Lower lobe of right lung (tissue), 2 donors: ENCODE data around the gene RAB27A. TPM values are rescaled to one million over a fixed set of nuclear protein-coding genes. Genes with fewer than 3 reads are reported as not detected.

Experiments
- ATAC-seq, 2 donors: fragments of 200-7000 bp; cut with Tn5 transposase; one replicate each; pipeline ENCODE4 v1.9.1; 2020 to 2022; ENCODE audit warnings: mild to moderate bottlenecking in 2 of 2, moderate library complexity in 2 of 2
- DNase-seq: peaks from one replicate; pipeline ENCODE4 v3.0.0-alpha.2; 2020
- H3K27ac ChIP-seq: fragments of 200-600 bp; one replicate; pipeline ENCODE4 v1.8.0; 2022
- H3K27me3 ChIP-seq: fragments of 200-600 bp; one replicate; pipeline ENCODE4 v1.8.0; 2022; ENCODE audit warnings: low read depth
- H3K36me3 ChIP-seq: fragments of 200-600 bp; one replicate; pipeline ENCODE4 v1.8.0; 2022; ENCODE audit warnings: mild to moderate bottlenecking
- H3K4me1 ChIP-seq: fragments of 200-600 bp; one replicate; pipeline ENCODE4 v1.8.0; 2022
- H3K4me3 ChIP-seq: fragments of 200-600 bp; one replicate; pipeline ENCODE4 v1.8.0; 2022; ENCODE audit warnings: mild to moderate bottlenecking
- H3K9me3 ChIP-seq: fragments of 200-600 bp; one replicate; pipeline ENCODE4 v1.8.0; 2022
- intact Hi-C: fragments of 100-400 bp; cut with DNase I; formaldehyde crosslinking; loops from one replicate; pipeline ENCODE4 v1.11.0; 2022
- total RNA-seq: library from RNA; stranded (reverse); fragmentation: NEBNext Ultra II Directional; extraction: Animal tissue kit (Norgen Biotek cat#: 25700); gene quantifications from one replicate; pipeline ENCODE4 v1.2.1, GENCODE V29; 2021
- TF ChIP-seq, protein P1 (sequence below): fragments of 200-600 bp; IDR thresholded peaks from one replicate; pipeline ENCODE4 v1.8.0; 2022; ENCODE audit warnings: antibody characterized with exemption, mild to moderate bottlenecking
- donor health status: DM: no; HTN: yes; CAD: no; lungs with severe emphysema.

The RAB27A gene
- total RNA-seq, 1 donor from 2014 or later: 63.4 TPM

DNA sequence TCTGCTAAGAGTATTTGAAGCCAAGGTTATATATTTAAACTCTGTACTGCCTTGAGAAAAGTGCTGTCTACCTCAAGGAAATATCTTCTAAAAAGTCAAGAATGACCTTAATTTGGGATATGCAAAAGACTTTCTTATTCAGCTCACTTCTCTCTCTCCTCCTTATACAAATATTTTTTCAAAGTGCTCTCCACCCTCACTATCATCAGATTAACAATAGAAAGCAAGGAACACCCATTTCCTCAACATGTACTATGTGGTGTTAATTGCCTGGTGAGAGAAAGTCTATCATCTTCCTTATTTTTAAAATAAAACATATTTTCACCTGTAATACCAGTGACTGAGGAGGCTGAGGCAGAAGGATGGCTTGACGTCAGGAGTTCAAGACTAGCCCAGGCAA lies 48.4 kb downstream of the RAB27A start:
- no peaks in the 10 kb centered on the region for H3K36me3 ChIP-seq
- H3K27me3 ChIP-seq: no peaks in the 10 kb centered on the region
- peaks cover 30% of the 10 kb centered on the region for H3K4me1 ChIP-seq
- no peak overlapping the region for H3K4me3 ChIP-seq
- TF ChIP-seq, protein P1, sequence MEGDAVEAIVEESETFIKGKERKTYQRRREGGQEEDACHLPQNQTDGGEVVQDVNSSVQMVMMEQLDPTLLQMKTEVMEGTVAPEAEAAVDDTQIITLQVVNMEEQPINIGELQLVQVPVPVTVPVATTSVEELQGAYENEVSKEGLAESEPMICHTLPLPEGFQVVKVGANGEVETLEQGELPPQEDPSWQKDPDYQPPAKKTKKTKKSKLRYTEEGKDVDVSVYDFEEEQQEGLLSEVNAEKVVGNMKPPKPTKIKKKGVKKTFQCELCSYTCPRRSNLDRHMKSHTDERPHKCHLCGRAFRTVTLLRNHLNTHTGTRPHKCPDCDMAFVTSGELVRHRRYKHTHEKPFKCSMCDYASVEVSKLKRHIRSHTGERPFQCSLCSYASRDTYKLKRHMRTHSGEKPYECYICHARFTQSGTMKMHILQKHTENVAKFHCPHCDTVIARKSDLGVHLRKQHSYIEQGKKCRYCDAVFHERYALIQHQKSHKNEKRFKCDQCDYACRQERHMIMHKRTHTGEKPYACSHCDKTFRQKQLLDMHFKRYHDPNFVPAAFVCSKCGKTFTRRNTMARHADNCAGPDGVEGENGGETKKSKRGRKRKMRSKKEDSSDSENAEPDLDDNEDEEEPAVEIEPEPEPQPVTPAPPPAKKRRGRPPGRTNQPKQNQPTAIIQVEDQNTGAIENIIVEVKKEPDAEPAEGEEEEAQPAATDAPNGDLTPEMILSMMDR: no peak
- no peak for ATAC-seq
- H3K27ac ChIP-seq: peak overlapping the region; percentile 44
- intact Hi-C loops: no loop called here
- H3K9me3 ChIP-seq: no peaks in the 10 kb centered on the region
- no peak for DNase-seq

GRCh38 chr15:55240125-55240760 lies 49.4 kb downstream of the RAB27A start:
- intact Hi-C loops: no loop called here
- Histone ChIP-seq H3K36me3 (no peaks in the 10 kb centered on the region), H3K27ac (peak overlapping the region; percentile 13), H3K9me3 (no peaks in the 10 kb centered on the region), H3K4me1 (peaks cover 24% of the 10 kb centered on the region), H3K4me3 (no peak overlapping the region), H3K27me3 (no peaks in the 10 kb centered on the region)
- ATAC-seq (peak in 1 of 2 donors; percentile 48), DNase-seq (no peak)
- TF ChIP-seq, protein P1: no peak

DNA sequence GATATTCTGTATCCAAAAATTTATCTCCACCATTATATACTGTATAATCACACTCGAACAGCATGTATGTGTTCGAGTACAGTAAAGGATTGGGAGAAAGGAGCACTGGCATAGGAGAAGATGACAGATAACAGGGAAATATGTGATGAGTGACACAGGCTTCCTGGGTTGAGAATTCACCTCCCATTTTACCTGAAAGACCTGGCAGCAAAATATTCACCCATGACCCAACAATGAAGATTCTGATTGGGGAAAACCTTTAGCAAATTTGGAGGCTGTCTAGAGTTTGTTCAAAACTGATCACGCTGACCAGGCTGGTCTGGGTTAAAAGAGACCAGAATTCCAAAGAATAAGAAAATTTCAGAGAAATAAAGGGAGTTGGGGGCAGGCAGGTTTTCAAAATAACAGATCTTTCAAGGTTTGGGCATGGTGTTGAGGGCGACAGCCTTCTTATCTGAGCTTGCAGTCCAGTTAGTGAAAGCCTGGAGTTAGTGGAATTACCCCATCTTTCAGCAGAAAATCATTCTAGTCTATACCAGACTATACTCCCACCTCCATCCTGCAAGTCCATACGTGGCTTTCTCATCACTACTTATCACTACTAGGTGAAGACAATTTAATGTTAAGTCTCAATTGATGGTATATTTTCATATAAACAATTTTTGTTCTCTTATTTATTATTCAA lies 50.0 kb downstream of the RAB27A start:
- intact Hi-C loops: no loop called here
- Histone ChIP-seq H3K4me3 (no peak overlapping the region), H3K9me3 (no peaks in the 10 kb centered on the region), H3K4me1 (peaks cover 20% of the 10 kb centered on the region), H3K36me3 (peaks cover 2% of the 10 kb centered on the region), H3K27ac (peak overlapping the region; percentile 13), H3K27me3 (no peaks in the 10 kb centered on the region)
- DNase-seq: no peak
- TF ChIP-seq, protein P1: no peak
- no peak for ATAC-seq

DNA sequence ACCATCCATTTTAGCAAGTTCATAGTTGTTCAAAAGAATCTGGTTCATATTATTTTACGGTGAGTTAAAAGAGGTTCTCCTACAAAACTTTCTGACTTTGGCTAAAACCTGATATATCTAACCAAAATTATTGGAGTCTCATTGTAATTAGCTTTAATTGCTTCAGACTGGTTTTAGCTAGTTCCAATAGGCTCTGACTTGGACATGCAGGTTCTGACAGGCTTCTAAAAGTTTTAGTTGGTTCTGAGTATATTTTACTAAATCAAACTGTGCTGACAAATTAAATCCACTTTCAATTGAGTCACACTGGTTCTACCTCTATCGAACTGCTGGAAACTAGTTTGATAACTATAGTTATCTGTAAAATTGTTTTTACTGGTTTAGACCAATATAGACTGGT lies 50.7 kb downstream of the RAB27A start:
- DNase-seq (no peak), ATAC-seq (no peak)
- Histone ChIP-seq H3K27me3 (no peaks in the 10 kb centered on the region), H3K27ac (no peak overlapping the region), H3K4me1 (peaks cover 20% of the 10 kb centered on the region), H3K4me3 (no peak overlapping the region), H3K36me3 (peaks cover 9% of the 10 kb centered on the region), H3K9me3 (no peaks in the 10 kb centered on the region)
- TF ChIP-seq, protein P1: no peak
- intact Hi-C loops: no loop called here

DNA sequence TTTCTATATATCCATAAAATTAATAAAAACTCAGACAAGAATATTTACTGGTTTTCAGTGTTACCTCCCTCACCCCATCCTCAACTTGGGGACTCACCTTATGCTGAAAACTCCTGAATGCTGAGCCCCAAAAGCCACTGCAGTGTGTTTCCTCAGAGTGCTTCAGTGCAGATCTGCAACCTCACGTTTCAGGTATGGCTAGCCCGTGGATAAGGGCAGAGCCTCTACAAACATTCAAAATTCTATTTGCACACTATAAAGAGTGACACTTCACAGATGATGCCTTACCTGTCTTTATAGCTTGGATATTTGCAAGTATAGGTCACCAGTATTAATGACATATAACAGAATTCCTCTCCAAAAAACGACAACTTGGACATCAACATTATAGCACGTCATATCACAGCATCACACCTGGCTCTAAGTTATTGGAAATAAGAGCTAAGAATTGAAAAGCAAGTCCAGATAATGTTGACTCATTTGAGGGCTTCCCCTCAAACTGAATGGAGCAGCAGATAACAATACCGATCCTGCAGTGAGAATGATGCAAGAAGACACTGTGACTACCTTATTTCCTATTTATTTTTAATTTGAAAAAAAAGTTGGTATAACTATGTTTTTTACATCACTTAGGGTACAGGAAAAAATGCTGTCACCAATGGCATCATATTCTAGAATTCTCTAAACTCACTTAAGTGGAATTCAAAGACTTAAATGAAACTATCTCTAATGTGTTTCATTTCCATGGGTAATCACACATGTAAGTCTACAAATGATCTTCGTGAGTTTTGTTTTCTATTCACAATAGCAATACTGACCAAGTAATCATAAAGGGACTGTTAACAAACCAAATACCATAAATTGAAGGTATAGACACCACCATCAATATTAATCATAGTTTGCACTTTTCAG lies 52.1 kb downstream of the RAB27A start:
- Histone ChIP-seq H3K36me3 (peaks cover 11% of the 10 kb centered on the region), H3K9me3 (no peaks in the 10 kb centered on the region), H3K27ac (no peak overlapping the region), H3K4me1 (peaks cover 20% of the 10 kb centered on the region), H3K4me3 (no peak overlapping the region), H3K27me3 (no peaks in the 10 kb centered on the region)
- ATAC-seq (peak in 1 of 2 donors; percentile 22), DNase-seq (no peak)
- TF ChIP-seq, protein P1: no peak
- intact Hi-C loops: no loop called here
